ENCODE results near the gene PSG5. TPM values are rescaled to one million over a fixed set of nuclear protein-coding genes. Genes with fewer than 3 reads are reported as not detected.
"Not testable (repeated sequence)": the region's sequence is repeated elsewhere in the genome, so short reads cannot be mapped to it uniquely, and the experiment has no call there.

PSG5 gene
- total RNA-seq, 1 donor from 2014 or later = not detected

DNA sequence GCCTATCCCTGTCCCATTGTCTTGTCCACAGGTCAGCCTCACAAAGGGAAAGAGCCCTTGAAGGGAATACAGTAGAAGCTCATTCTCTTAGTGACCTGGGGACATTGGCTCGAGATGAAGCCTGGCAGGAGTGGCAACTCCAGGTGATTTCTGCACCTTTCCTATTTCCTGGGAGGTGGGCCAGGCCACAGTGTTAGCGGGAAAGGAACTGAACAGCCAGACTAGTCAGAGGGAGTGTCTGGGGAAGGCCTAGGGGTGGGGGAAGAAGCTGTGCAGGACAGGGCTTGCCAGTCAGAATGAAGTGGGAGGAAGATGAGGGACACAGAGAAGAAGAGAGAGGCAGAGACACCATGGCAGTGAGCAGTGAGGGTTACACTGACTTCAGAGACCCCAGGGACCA, 15.6 kb upstream of the PSG5 start:
- H3K27ac Mint-ChIP-seq; DNase-seq; H3K27me3 Mint-ChIP-seq; intact Hi-C loops (cut with micrococcal nuclease); H3K4me3 Mint-ChIP-seq; H3K36me3 Mint-ChIP-seq (ENCODE audit: low read depth); H3K9me3 Mint-ChIP-seq; H3K4me1 Mint-ChIP-seq: not testable (repeated sequence)

DNA sequence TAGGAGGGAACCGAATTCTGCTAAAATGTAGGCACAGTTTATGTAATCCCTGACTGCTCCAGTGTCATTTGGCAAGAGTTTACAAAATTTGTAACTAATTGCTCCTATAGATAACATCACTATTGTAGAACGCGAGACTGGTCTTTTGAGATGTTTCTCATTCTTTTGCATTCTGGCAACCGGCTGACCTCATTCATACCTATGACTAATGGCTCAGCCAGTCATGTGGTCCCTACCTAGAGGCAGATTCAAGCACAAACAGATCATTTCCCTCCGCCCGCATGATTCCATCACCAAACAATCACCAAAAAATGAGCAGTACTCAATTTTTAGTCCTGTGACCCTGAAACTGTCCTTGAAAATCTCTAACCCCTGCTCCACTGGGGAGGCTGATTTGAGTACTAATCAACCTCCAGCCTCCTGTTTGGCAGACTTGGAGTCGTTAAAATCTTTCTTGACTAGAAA, 15.0 kb upstream of the PSG5 start:
- H3K36me3 Mint-ChIP-seq (ENCODE audit: low read depth); H3K4me1 Mint-ChIP-seq; H3K4me3 Mint-ChIP-seq; intact Hi-C loops (cut with micrococcal nuclease); H3K9me3 Mint-ChIP-seq; H3K27ac Mint-ChIP-seq; DNase-seq; H3K27me3 Mint-ChIP-seq: not testable (repeated sequence)

DNA sequence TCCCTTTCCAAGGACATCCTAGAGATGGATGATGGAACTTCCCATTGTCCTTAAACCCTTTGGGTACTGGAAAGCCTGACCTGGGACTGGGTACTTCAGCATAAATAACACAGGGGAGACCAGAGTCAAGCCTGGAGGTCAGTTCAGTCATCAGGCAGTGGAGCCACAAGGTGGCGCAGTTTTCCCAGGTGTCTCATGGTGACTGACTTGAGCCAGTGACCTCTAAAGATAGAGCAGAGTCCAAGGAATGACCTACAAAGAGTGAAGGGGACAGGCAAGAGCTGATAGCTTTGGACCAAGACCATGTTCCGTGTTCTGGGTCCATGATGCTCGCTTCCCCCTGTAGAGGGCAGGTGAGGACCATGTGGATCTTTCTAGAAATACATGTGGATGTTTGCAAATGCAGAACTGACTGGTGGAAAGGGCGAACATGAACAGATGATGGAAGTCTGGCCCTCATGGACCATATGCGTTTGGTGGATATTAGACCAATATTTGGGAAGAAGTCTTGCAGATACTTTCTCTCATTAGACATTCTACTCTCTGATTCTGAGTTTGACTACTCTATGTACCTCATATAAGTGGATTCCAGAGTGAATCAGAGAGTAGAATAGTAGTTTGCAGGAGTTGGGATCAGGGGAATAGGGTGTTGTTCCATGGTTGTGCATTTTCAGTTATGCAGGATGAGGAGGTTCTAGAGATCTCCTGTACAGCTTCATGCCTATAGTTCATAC, 12.5 kb upstream of the PSG5 start:
- H3K27ac Mint-ChIP-seq; H3K36me3 Mint-ChIP-seq (ENCODE audit: low read depth); DNase-seq; H3K9me3 Mint-ChIP-seq; H3K4me3 Mint-ChIP-seq; H3K27me3 Mint-ChIP-seq; intact Hi-C loops (cut with micrococcal nuclease); H3K4me1 Mint-ChIP-seq: not testable (repeated sequence)

DNA sequence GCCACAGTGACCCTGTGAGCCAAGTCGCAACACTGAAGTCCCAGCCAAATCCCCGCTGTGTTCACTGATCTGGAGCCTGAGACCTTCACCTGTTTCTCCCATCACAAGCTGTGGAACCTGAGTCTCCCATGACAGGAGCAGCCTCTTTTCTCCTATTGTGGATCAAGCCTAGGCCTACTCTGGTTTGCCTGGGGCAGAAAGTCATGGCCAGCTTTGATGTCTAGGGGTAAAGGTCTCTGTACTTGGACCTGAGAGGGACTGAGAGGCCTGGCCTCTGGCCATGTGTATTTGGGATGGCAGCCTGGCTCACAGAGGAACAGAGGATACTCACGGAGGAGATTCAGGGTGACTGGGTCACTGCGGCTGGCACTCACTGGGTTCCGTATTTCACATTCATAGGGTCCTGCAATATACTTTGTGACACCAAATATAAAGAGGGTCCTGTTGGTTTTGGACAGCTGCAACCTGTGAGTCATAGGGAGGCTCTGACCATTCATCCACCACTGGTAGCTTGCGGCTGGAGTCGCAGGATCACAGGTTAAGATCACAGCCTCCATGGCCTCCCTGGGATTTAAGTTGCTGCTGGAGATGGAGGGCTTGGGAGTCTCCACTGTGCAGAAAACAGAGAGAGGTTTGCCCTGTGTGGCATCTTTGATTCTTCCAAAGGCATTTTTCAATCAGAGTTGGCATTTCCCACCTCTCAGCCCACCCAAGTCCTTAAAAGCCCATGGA, 11.5 kb upstream of the PSG5 start:
- H3K9me3 Mint-ChIP-seq; H3K4me1 Mint-ChIP-seq; DNase-seq; H3K27me3 Mint-ChIP-seq; H3K27ac Mint-ChIP-seq; intact Hi-C loops (cut with micrococcal nuclease); H3K36me3 Mint-ChIP-seq (ENCODE audit: low read depth); H3K4me3 Mint-ChIP-seq: not testable (repeated sequence)

DNA sequence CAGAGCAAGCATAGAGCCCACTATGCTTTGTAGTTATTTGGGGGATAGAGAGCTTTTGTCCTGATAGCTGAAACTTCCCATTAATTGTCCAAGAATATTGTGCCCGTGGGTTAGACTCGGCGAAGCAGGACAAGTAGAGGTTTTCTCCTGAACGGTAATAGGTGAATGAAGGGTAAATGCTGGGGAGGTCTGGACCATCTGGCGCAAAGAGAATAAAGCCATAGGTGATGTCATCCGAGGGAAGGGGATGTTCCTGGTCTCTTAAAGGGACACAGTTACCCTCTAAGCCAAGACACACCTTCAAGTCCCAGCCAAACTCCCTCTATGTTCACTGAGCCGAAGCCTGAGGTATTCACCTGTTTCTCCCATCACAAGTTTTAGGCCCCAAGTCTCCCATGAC, 8.1 kb upstream of the PSG5 start:
- H3K4me1 Mint-ChIP-seq; DNase-seq; H3K4me3 Mint-ChIP-seq; H3K36me3 Mint-ChIP-seq (ENCODE audit: low read depth); intact Hi-C loops (cut with micrococcal nuclease); H3K27ac Mint-ChIP-seq; H3K9me3 Mint-ChIP-seq; H3K27me3 Mint-ChIP-seq: not testable (repeated sequence)

DNA sequence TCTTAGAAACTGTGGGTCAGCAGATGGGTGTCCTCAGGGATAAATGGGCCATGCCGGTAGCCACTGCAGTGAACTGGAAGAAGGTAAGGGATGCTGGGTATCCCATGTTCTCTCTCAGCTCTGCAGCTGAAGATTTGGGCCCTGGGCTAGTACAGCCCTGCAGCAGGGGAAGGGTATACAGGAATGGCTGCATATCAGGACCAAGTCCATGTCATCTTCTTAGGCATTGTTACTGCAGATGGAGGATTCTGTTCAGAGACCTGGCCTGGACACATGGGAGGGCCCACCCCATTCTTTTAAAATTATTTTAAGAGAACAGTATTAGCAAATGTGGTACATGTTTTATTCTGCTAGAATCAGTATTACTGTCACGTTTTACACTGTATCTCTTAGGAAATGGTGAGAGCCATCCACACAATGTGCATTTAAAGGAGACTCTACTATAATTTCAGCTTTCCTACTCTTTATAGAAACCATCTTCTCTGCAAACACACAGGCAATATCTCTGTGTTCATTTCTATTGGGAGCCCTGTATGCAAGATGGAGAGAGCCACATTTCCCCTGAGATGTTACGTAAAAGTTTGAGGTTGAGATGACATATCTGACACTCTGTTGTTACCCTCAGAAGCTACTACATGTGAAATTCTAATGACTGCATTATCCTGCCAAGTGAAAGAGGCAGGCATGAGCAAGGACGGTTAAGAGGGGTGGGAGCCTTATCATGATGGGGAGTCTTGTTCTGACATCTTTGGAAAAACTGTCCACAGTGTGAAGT, 6.2 kb upstream of the PSG5 start:
- H3K27me3 Mint-ChIP-seq; H3K4me3 Mint-ChIP-seq; H3K9me3 Mint-ChIP-seq; H3K4me1 Mint-ChIP-seq; H3K27ac Mint-ChIP-seq; intact Hi-C loops (cut with micrococcal nuclease); DNase-seq; H3K36me3 Mint-ChIP-seq (ENCODE audit: low read depth): not testable (repeated sequence)

DNA sequence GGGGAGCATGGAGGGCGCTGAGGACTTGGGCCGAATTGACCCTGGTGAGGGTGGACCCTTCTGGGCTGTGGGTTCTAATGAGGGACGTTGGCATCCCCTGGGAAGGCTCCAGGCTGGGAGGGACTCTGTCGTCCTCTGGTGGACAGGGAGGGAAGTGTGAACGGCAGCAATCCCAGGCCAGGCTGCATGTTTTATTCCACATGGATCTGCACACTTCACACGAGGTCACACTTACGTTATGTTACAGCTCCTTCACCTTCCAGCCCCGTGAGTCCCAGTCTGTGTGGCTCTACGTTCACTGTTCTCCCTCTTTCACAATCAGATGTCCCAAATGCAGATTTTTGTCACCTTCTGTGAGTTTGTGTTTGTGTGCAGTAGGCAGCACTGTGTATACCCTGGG, 1.8 kb upstream of the PSG5 start:
- H3K4me3 Mint-ChIP-seq; H3K27me3 Mint-ChIP-seq; H3K36me3 Mint-ChIP-seq (ENCODE audit: low read depth); H3K27ac Mint-ChIP-seq; intact Hi-C loops (cut with micrococcal nuclease); H3K4me1 Mint-ChIP-seq; H3K9me3 Mint-ChIP-seq; DNase-seq: not testable (repeated sequence)

DNA sequence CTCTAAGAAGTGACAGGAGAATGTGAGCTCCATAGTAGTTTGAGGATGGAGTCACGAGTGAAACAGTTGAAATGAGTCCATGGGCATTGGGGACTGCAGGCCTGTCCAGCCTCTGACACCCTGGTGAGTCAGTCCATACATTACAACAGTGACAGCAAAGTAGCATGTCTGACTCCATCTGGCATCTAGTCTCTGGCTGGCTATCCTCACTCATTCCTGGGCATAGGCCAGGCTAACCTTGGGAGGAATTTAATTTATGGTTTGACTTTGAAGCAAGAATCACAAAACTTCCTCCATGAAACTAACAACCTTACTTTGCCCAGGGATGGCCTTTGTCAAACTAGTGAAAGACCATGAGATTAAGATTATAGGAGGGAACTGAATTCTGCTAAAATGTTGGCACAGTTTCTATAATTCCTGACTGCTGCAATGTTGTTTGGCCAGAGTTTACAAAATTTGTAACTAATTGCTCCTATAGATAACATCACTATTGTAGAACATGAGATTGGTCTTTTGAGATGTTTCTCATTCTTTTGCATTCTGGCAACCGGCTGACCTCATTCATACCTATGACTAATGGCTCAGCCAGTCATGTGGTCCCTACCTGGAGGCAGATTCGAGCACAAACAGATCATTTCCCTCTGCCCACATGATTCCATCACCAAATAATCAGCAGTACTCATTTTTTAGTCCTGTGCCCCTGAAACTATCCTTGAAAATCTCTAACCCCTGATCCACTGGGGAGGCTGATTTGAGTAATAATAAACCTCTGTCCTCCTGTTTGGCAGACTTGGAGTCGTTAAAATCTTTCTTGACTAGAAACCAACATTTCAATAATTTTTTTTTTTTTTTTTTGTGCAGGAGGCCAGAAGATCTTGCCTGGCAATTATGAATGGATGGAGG, 4.2 kb downstream of the PSG5 start:
- H3K9me3 Mint-ChIP-seq; intact Hi-C loops (cut with micrococcal nuclease); H3K4me3 Mint-ChIP-seq; DNase-seq; H3K36me3 Mint-ChIP-seq (ENCODE audit: low read depth); H3K27ac Mint-ChIP-seq; H3K27me3 Mint-ChIP-seq; H3K4me1 Mint-ChIP-seq: not testable (repeated sequence)

DNA sequence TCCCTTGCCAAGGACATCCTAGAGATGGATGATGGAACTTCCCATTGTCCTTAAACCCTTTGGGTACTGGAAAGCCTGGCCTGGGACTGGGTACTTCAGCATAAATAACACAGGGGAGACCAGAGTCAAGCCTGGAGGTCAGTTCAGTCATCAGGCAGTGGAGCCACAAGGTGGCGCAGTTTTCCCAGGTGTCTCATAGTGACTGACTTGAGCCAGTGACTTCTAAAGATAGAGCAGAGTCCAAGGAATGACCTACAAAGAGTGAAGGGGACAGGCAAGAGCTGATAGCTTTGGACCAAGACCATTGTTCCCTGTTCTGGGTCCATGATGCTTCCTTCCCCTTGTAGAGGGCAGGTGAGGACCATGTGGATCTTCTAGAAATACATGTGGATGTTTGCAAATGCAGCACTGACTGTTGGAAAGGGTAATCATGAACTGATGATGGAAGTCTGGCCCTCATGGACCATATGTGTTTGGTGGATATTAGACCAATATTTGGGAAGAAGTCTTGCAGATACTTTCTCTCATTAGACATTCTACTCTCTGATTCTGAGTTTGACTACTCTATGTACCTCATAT, 6.7 kb downstream of the PSG5 start:
- H3K27me3 Mint-ChIP-seq; intact Hi-C loops (cut with micrococcal nuclease); H3K36me3 Mint-ChIP-seq (ENCODE audit: low read depth); H3K4me1 Mint-ChIP-seq; H3K9me3 Mint-ChIP-seq; H3K27ac Mint-ChIP-seq; H3K4me3 Mint-ChIP-seq: not testable (repeated sequence)
- peak; percentile 54 for DNase-seq

DNA sequence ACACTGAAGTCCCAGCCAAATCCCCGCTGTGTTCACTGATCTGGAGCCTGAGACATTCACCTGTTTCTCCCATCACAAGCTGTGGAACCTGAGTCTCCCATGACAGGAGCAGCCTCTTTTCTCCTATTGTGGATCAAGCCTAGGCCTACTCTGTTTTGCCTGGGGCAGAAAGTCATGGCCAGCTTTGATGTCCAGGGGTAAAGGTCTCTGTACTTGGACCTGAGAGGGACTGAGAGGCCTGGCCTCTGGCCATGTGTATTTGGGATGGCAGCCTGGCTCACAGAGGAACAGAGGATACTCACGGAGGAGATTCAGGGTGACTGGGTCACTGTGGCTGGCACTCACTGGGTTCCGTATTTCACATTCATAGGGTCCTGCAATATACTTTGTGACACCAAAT, 7.8 kb downstream of the PSG5 start:
- H3K27me3 Mint-ChIP-seq; DNase-seq; H3K9me3 Mint-ChIP-seq; H3K36me3 Mint-ChIP-seq (ENCODE audit: low read depth); H3K4me1 Mint-ChIP-seq; H3K4me3 Mint-ChIP-seq; intact Hi-C loops (cut with micrococcal nuclease); H3K27ac Mint-ChIP-seq: not testable (repeated sequence)

DNA sequence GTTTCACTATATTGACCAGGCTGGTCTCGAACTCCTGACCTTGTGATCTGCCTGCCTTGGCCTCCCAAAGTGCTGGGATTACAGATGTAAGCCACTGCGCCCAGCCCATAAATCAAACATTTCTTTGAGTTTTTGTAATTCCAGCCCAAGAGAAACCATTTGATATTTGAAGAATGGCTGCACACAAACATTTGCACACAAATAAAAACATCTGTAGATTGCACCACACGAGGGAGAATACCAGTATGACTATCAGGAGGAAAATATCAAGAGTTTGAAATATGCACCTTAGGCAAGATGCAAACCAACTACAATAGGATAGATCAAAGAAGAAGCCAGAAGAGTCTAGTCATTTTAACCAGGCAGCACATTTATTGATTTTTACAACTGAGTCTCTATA, 20.4 kb downstream of the PSG5 start:
- H3K4me1 Mint-ChIP-seq; DNase-seq; H3K9me3 Mint-ChIP-seq; H3K36me3 Mint-ChIP-seq (ENCODE audit: low read depth); H3K27me3 Mint-ChIP-seq; H3K27ac Mint-ChIP-seq; intact Hi-C loops (cut with micrococcal nuclease); H3K4me3 Mint-ChIP-seq: not testable (repeated sequence)

DNA sequence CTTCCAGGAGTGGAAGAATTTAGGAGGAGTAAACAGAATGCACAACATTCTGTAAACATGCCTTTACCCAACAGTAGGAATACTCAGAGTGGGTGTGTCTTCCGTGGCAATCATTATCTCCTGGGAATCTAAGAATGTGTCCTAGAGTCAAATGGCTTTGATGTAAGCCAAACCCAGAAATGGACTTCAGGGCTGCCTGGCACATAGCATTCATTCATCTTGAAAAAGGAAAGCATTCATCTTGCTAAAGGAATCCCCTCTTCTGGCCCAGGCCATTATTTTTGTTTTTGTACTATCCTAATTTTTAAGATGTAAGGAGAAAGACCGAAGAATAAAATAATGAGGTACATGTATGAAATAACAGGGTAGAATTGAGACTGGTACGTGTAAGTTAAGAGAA, 23.2 kb downstream of the PSG5 start:
- DNase-seq; H3K4me3 Mint-ChIP-seq; H3K27ac Mint-ChIP-seq; H3K27me3 Mint-ChIP-seq; H3K9me3 Mint-ChIP-seq; H3K36me3 Mint-ChIP-seq (ENCODE audit: low read depth); intact Hi-C loops (cut with micrococcal nuclease); H3K4me1 Mint-ChIP-seq: not testable (repeated sequence)

DNA sequence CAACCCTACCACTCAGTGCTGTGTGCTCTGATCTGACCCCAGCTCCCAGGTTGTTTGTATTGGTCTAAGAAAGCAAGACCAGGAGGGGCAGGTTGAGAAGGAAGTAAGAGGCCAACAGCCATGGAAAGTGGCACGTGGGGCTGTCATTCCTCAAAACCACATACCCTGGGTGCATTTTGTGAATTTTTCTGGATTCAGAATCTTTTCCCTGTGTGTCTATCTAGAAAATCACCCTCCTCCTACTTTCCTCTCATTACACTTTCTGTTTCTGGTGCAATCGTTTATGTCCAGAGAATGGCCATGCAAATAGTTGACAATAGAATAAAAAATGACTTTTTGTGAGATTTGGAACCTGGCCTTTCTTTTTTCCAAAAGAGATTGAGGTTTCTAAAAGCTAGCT, 24.1 kb downstream of the PSG5 start:
- H3K9me3 Mint-ChIP-seq; H3K27ac Mint-ChIP-seq; DNase-seq; H3K36me3 Mint-ChIP-seq (ENCODE audit: low read depth); H3K4me3 Mint-ChIP-seq; H3K4me1 Mint-ChIP-seq; intact Hi-C loops (cut with micrococcal nuclease); H3K27me3 Mint-ChIP-seq: not testable (repeated sequence)
